ENCODE results near the gene FTO.

The FTO gene

DNA sequence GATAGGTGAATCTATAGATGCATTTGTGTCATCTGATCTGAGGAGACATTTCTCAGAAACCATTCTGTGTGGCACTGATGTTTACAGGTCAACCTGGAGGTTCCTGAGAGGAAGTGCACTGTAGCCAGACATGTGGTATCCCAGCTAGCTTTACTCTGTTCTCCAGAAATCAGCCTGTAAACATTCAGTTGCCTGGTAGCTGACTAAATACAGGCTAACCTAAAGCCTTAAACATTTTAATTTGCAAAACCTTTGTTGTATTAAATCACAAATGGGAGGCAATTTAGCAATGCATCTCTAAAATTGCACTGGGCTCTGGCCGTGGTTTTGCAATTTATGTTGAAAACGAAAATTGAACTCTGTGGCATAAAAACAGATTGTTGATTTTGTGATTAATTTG is 207.6 kb downstream of the FTO start:
- DNase-seq (ENCODE audit: low read depth, low spot score), result no peak
- H3K4me3 ChIP-seq (ENCODE audit: low read length), result no peak overlapping the region

DNA sequence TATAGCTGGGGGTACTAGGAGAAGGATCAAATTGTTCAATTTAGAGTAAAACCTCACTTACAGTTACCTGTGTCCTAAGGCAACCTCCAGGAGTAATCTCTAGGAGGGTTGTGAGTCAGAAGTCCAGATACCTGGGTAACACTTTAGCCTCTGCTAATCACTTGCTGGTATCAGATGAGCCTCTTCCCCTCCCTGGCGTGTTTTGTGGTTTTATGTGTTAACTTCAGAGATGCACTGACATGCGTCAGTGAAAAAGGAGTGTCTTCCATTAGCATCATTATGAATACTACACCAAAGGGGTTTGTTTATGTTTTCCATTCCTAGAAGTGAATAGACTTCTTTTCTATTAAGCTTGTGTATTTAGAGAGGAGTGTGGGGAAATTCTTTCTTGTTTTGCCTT is 208.2 kb downstream of the FTO start:
- peak; percentile 41 for DNase-seq (ENCODE audit: low read depth, low spot score)
- no peak overlapping the region for H3K4me3 ChIP-seq (ENCODE audit: low read length)

DNA sequence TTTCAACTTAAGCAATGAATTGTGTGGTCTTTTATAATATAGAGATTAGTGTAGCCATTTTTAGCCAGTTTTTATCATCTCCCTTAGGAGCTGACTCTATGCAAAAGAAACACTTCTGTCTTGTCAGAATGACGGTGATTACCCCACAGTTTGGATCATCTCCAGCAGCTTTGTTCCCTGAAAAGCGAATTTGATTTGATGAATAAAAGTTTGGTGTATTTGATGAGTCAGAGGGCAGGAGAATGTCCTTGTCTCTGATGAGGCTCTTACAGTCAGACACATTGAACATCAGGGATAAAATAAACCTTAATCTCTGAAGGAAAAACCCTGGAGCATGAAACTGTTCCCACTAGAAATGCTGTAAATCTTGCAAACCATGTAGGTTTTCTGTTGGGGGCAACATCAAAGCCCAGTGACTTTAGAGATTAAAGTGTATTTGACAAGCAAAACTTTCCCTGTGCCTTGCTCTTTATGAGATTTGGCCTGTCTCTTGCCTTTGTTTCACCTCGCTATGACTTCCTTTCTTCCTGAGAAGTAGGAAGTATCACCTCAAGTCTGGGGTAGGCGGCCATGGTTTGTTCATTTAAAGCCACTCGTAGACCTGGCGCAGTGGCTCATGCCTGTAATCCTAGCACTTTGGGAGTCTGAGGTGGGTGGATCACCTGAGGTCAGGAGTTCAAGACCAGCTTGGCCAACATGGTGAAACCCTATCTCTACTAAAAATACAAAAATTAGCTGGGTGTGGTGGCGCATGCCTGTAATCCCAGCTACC is 209.3 kb downstream of the FTO start:
- peak; percentile 48 for DNase-seq (ENCODE audit: low read depth, low spot score)
- no peak overlapping the region for H3K4me3 ChIP-seq (ENCODE audit: low read length)

DNA sequence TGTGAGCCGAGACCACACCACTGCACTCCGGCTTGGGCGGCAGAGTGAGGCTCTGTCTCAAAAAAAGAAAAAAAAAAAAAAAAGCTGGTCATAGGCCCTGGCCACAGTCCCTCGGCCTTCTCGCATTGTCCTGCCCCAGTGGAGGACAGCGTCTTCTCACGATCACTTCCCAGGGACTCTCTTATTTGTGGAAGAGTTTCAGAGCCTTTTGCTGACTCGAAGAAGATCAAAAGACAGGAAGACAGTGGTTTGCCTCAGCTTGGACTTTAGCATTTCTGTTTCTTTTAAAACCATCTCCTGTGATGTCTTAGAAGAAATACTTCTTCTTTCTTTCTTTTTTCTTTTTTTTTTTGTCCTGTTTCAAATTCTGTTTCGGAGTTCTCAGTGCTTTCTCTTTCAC is 210.0 kb downstream of the FTO start:
- peak; percentile 63 for DNase-seq (ENCODE audit: low read depth, low spot score)
- no peak overlapping the region for H3K4me3 ChIP-seq (ENCODE audit: low read length)

DNA sequence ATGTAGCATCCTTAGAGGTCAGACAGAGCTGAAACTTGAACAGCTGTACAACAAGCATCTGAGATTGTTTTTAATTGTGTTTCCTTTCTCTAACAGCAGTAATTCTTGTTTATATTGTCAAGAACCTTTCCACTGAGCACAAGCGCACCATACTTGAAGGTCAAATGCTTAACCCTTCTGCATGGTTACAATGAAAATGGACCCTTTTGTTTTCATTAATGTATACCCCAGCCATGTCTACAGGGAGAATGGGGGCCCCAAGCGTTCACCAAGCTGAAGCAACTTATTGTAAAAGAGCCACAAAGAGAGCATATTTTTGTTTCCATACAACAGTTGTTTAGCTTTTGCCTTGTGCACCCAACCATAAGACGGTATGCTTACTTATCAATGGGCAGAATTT is 210.8 kb downstream of the FTO start:
- no peak for DNase-seq (ENCODE audit: low read depth, low spot score)
- H3K4me3 ChIP-seq (ENCODE audit: low read length), result no peak overlapping the region

DNA sequence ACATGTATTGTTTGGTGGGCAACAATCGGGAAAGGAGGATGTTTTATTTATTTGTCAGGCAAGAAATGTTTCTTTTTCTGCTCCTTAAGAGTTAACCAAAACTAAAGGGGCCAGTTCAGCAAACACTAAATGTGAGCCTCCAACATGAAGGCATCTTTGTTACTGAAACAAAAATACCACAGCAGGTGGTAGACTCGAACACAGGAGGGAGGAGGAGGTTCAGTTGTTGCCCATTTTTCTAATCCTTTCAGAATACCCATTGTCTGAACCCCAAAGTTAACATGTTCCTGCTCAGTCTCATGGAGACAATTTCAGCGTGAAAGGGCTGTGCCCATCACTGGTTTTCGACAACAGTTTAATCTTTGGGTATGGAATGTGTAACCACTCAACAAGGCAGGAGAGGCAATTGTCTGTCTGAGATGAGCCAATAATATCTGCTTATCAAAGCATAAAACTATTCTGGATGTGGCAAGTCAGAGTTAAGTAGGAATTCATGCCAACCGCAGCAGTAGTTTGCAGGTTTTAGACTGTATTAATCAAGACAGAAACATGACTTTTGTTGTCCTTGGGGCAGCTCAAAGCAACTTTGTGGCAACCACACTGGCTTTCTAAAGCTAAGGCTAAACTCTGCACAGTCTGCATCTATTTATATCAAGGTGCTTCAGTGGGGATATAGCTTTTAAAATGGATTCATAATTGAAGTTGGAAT is 211.7 kb downstream of the FTO start:
- H3K4me3 ChIP-seq (ENCODE audit: low read length), result no peak overlapping the region
- DNase-seq (ENCODE audit: low read depth, low spot score), result no peak

DNA sequence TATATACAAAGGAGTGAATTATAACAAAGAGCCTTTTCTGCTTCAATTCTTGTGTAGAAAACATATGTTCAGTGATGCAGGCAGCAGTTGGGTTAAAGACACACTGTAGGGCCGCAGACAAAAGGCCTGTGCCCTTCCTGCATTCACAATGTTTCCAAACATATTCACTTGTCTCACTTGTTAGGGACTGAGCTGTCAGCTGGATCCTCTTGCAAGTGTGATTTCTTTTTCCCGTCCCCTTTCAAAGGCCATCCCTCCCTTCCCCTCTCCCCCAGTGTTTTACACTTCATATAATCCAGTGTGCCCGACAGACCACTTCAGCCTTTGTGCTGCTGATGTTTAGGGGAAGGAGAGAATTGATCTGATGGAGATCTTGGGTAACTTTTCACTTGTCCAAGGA is 217.0 kb downstream of the FTO start:
- no peak overlapping the region for H3K4me3 ChIP-seq (ENCODE audit: low read length)
- no peak for DNase-seq (ENCODE audit: low read depth, low spot score)

DNA sequence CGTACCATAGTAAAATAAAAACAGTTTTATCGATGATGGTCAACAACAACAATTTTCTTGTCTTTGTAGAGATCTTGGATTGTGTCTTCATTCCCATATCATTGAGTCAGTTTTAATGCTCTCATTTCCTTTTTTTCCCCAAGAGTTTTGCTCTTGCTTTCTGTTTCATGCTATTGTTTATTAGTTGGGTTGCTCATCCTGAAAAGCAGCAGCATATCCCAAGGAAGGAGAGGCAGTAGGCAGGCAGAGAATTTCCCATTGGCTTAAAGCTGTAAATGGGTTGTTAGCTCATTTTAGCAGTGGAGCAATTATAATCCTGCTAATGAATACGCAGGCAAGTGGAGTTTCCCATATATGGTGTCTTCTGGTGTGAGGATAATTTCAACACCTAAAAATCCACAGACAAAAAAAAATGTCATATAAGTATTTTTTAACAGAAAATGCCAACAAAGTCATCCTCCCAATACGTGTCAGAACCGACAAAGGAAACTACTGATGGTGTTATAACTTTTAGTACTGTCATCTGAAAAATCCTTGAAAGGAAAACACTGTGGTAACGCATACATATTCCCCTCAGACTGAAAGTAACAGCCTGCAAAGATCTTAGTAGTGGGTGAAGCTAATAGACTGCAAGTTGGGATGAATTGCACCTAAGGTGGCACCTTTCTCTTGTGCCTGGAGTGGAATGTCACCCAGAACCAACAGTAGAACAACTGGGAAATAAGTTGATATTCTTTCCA is 218.3 kb downstream of the FTO start:
- no peak overlapping the region for H3K4me3 ChIP-seq (ENCODE audit: low read length)
- DNase-seq (ENCODE audit: low read depth, low spot score), result no peak

DNA sequence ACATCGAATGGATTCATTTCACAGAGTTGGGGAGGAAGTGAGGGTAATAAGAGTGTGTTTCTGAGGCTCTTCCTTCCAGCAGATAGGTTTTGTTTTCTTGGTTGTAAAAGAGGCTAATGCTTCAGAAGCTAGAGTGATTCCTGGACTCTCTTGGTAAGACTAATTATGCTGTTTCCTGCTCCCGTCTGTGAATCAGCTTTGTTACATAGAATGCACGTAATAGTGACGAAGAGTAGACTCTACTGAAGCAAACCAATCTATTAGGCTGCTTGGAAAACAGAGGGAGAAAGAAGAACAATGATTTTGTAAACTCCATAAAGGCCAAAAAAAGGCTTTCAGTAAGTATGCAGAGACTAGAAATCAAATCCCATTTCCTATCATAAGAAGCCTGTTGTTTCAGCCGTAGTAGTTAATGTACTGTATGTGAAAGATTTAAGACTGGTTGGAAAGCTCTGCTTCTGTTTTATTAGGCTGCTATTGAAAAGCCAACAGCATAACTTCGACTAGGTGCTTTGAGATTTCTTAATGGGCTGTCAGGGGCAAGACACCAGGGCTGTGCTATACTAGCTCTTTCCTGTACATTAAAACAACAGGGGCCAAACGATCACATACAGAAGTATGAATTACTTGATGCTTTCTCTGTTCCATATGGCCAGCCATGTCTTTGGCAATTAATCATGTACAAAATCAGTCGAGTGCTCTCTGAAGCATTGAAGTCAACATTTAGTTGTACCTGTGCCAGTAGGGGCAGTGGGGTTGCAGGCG is 219.0 kb downstream of the FTO start:
- no peak for DNase-seq (ENCODE audit: low read depth, low spot score)
- no peak overlapping the region for H3K4me3 ChIP-seq (ENCODE audit: low read length)

DNA sequence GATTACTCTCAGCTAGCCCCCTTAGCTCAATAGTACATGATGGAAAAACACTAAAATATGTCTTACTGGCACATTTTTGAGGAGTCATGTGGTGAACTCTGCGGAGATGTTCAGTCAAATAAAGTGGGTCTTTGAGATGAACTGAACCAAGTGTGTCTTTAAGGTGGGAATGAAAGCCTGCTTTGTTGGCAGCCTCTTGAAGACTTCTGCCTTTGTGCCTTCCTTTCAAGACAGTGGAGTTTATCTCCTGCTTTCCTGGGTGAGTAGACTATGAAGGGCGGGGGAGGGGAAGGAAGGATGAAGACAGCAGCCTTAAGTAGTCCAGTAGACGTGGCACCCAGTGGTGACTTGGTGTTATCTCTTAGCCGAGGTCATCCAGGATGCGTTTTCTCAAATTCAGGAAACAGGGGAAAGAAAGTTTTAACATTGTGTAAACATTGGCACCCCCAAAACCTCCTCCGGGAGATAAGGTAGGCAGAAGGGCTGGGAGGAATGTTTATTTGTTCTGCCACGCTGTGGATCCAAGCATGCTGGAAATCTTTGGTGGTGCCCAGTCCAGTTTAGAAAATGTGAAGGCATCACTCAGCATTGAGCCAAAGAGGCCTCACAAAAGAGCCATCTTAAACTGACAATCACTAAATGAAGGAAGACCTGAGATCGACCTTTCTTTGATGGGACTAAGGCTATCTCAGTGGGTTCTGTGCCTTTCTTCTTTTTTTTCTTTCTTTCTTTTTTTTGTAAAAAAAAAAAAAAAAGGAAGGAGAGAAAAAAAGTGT is 220.6 kb downstream of the FTO start:
- DNase-seq (ENCODE audit: low read depth, low spot score), result no peak
- no peak overlapping the region for H3K4me3 ChIP-seq (ENCODE audit: low read length)

DNA sequence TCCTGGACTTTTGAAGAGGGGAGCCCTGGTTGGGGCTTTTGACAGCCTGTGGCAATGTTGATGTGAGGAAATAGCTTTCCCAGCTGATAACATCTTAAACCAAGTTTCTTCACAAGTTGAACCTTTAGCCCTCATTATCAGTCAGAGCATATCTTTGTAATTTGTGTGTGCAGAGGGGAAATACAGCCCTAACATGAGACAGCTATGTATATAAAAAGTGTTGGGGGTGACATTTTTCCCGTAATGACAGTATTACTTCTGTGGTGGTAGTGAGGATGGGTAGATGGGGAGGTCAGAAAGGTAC is 221.1 kb downstream of the FTO start:
- DNase-seq (ENCODE audit: low read depth, low spot score), result peak; percentile 78
- no peak overlapping the region for H3K4me3 ChIP-seq (ENCODE audit: low read length)

DNA sequence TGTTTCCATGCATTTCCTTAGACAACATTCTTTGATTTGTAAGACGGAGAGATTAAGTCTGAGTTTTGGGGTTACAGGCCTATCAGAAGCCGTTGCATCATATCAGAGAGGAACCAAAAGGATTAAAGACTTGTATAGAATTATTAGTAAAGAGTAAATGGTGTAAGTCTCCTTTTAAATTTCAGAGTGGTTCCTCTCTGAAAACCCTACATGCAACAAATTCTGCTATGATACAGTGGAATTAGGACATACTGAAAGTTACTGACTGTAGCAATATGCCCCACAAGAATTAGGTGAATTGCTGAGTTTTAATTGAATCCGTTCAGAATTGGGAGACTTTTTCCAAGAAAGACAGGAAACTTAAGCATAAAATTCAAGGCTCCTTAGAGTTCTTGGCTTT is 221.6 kb downstream of the FTO start:
- DNase-seq (ENCODE audit: low read depth, low spot score), result no peak
- no peak overlapping the region for H3K4me3 ChIP-seq (ENCODE audit: low read length)

DNA sequence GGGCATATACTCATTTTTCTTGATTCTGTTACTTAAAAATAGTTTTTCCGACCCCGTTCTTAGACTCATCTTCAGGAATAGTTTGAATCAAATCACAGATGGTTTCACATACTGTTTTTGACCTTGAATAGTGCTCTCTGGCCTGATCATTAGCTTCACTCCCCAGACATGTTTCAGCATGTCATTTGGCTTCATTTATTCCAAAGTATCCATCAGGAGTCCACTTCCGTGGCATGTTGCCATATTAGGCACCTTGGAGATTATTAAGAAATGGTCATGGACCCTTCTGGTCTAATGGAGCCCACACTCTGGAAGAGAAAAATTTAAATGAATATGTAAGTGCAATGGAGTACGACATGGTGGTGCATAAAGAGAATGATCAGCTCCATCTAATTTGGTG is 222.3 kb downstream of the FTO start:
- no peak for DNase-seq (ENCODE audit: low read depth, low spot score)
- H3K4me3 ChIP-seq (ENCODE audit: low read length), result no peak overlapping the region

DNA sequence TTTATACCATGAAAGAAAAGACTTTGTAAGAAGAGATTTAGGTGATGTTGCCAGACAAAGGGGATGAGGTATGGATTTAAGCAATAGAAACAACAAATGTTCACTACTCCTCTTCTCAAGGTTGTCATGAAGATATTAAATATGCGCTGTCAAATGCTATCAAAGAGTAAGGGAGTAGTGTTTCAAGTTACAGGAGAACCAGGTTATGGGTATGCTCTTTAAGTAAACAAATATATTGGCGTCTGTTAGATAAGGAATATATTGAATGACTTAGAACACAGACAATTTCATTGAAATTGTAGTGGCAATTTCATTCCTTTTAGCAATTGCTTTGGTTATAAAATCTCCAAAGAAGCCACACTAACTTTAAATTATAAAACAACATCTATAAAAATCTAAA is 229.0 kb downstream of the FTO start:
- DNase-seq (ENCODE audit: low read depth, low spot score), result no peak
- no peak overlapping the region for H3K4me3 ChIP-seq (ENCODE audit: low read length)

DNA sequence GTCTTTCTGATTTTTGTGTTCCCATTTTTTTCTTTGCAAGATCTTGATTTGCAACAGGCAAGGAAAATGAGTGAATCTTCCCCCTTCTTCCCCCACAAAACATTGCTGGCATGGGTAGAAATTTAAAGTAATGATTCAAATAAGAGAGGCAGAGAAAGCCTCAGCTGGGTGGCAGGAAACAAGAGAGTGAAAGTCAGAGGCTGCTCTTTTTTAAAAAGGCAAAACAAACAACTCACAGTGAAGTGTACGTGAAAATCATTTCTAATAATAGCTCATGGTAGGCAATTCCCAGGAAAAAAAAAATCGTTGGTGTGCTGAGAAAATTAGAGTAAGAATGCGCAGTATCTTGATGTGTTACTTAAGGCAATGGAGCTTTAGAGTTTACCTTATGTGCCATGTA is 229.5 kb downstream of the FTO start:
- H3K4me3 ChIP-seq (ENCODE audit: low read length), result no peak overlapping the region
- no peak for DNase-seq (ENCODE audit: low read depth, low spot score)

DNA sequence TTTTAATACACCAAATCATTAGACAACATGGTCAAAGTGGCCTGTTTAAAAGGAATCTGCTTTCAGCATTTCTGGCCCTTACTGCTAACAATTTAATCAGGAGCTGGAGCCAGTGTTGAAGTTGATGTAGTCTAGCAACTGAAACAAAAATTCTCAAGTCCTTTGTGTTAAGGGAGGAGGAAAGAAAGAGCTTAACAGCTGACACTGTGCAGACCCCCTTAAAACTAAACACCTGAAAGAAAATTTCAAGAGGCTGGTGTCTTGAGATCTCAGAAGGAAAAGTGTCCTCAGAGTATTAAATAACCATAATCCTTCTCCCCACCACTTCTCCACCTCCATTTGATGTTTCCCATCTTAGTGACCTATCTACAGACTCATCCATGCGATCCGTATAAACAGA is 232.1 kb downstream of the FTO start:
- no peak overlapping the region for H3K4me3 ChIP-seq (ENCODE audit: low read length)
- no peak for DNase-seq (ENCODE audit: low read depth, low spot score)

DNA sequence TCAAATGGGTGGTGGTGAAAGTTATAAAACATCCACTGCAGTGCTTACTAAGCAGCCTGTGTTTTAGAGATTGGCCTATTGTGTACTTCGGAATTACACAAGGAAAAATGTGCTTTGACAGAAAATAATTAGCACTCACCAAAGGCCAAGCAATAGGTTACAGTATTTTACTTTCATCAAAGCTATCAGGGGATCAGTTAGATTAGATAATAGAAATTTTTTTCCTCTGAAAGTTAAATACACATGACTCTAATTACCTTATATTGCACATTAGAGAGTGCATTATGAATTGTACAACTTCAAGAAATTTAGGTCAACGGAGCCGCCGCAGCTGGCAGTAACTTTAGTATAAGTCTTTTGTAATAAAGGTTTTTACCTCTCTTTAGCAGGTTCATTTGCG is 232.6 kb downstream of the FTO start:
- H3K4me3 ChIP-seq (ENCODE audit: low read length), result no peak overlapping the region
- no peak for DNase-seq (ENCODE audit: low read depth, low spot score)

DNA sequence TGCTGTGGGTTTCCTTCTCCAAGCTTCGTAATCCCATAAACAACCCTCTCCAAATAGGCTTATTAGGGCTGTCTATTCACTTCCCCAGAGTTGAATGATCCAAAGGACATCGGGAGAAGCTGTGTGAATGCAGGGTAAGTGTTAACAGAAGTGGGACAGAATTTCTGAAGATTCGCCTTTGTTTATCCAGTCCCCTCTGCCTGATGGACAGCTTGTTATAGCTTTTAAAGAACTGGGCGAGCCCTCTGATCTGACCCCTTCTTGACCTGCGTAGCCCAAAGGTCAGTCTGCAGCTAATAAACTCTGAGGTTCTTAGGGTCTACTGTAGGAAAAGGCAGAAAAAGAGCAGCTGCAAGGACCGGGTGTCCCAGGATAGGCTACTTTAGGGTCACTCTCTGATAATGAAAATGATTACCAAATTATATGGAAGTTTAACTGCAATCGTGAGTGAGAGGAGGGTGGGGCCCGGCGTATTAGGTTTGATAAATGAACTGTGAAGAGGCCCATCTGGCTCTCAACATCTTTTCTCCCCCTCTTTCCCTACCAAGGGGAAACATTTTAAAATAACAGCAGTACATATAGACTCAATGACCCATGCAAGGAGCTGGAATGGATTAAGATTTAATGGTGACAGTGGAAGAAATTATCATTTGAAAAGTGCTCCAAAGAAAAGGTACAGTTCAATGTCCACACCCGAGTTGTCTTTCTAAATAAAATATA is 233.4 kb downstream of the FTO start:
- DNase-seq (ENCODE audit: low read depth, low spot score), result no peak
- H3K4me3 ChIP-seq (ENCODE audit: low read length), result no peak overlapping the region
